H54 (cell line): ENCODE measurements around the gene LDLRAD3.

ENCODE experiments used
- DNase-seq: peaks from one replicate; pipeline ENCODE4 v3.0.0; 2011; ENCODE audit warnings: low spot score, mixed read lengths; ENCODE audit not compliant: insufficient read length
- FAIRE-seq: peaks from 3 replicates; lab custom pipeline; 2011; peaks lifted over from hg19 to GRCh38; lab: Jason Lieb, UNC
- POLR2A ChIP-seq: IDR thresholded peaks from 2 replicates; pipeline ENCODE4 v1.6.1; 2011; ENCODE audit warnings: low read depth, mild to moderate bottlenecking, low read length

The LDLRAD3 gene

GRCh38 chr11:36071917-36072500 is 128.1 kb downstream of the LDLRAD3 start:
- DNase-seq (no peak), FAIRE-seq (no peak)
- TF ChIP-seq POLR2A: no peak

GRCh38 chr11:36073411-36074203 is 129.7 kb downstream of the LDLRAD3 start:
- no peak for TF ChIP-seq POLR2A
- FAIRE-seq: no peak
- DNase-seq: peak; percentile 26

DNA sequence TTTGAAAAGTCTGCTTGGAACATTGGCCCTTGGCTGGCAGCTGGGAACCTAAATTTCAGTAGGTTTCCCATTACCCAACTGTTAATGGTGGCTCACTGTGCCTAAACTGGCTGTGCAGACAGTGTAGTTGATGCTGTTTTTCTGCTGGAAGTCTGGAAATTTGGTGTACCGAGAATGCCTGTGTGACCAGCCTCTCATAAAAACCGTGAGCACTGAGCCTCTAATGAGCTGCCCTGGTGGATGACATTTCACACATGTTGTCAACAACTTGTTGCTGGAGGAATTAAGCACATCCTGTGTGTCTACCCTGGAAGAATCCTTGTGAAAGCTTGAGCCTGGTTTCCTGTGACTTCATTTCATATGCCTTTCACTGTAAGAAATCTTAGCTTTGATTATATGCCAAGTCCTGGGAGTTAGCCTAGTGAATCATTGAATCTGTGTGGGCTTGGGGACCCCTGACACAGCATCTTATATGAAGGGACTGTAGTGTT is 131.1 kb downstream of the LDLRAD3 start:
- FAIRE-seq: no peak
- DNase-seq: no peak
- TF ChIP-seq POLR2A: no peak

DNA sequence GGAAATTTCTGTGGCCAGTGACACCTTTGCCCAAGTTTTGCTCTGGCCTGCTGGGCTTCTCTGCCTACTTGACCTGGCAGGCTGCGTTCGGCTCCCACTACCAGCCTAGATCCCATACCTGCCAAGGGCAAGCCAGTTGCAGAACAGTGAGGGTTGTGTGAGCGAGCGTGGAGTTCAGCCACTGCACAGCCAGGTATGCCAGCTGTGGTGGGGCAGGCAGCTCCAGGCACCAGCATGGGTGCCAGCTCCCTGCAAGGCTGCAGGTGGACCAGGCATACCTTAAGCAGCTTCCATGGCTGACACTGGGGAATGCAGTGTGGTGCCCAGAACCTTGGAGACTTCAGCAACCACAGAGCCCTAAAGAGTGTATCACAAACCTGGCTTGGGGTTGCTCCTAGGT is 133.5 kb downstream of the LDLRAD3 start:
- no peak for TF ChIP-seq POLR2A
- DNase-seq: no peak
- no peak for FAIRE-seq

GRCh38 chr11:36077886-36078685 is 134.2 kb downstream of the LDLRAD3 start:
- no peak for DNase-seq
- no peak for TF ChIP-seq POLR2A
- no peak for FAIRE-seq

GRCh38 chr11:36078686-36079055 is 134.8 kb downstream of the LDLRAD3 start:
- FAIRE-seq (no peak), DNase-seq (no peak)
- TF ChIP-seq POLR2A: no peak

GRCh38 chr11:36079878-36080675 is 136.2 kb downstream of the LDLRAD3 start:
- DNase-seq (no peak), FAIRE-seq (no peak)
- no peak for TF ChIP-seq POLR2A

DNA sequence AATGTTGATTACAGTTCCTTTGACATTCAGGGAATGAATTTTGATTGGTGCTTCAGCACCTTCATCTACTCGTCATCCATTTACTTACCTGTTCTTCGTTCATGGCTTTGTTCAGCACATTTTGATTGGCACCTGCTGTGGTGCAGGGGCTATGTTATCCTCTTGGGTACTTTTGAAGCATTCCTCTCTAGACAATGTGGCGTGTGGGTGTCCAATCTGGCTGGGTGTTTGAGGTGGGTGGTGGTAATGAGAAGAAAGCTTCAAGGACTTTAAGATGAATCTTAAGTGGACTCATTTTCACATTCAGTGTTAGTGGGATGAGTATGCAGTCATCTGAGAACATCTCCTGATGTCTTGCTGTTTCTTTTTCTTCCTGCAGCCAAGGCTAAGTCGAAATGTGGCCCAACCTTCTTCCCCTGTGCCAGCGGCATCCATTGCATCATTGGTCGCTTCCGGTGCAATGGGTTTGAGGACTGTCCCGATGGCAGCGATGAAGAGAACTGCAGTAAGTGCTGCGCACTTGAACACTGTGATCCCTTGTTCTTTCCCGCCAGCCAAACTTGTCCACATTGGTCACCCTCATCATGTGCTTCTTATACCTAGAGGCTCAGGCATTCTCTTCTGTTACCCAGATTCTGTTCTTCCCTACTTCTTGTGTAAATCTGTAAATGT is 137.5 kb downstream of the LDLRAD3 start:
- no peak for TF ChIP-seq POLR2A
- FAIRE-seq (no peak), DNase-seq (no peak)

DNA sequence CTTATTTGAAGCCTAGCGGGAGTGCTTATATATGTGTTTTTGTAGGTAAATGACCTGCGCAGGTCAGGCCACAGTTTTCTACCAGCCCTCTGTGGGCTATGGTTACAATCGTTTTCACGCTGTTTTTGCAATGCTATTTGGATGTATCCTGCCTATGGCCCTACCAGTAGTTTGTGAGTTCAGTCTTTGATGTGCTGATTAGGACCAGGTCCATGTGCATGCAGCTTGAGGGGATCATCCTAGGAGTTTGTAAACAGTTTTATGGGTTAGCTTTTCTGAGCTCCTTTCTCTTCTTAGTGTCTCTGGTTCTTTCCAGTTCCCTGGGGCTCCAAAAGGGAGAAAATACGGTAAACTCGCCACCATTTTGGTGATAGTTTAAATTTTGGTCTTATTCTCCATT is 142.5 kb downstream of the LDLRAD3 start:
- no peak for TF ChIP-seq POLR2A
- FAIRE-seq: no peak
- DNase-seq: no peak

- no peak for FAIRE-seq
- TF ChIP-seq POLR2A: no peak
- DNase-seq: no peak
These were observed 144.6 kb downstream of the LDLRAD3 start for GRCh38 chr11:36088266-36088972.

DNA sequence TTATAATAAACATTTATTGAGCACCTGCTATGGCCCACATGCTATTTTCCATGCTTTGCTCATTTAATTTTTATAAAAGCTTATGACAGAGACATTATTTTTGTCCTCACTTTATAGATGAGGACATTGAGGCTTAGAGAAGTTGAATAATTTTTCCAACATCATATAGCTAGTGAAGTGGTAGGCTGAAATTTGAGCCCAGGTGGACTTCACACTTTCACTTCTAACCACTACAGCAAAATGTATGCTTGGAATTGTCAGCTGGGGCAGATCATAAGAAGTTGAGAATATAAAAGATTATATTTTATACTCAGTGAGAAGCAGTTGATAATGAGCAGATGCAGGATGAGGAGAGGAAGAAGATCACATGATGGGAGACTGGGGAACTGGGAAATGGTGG is 146.1 kb downstream of the LDLRAD3 start:
- FAIRE-seq: no peak

DNA sequence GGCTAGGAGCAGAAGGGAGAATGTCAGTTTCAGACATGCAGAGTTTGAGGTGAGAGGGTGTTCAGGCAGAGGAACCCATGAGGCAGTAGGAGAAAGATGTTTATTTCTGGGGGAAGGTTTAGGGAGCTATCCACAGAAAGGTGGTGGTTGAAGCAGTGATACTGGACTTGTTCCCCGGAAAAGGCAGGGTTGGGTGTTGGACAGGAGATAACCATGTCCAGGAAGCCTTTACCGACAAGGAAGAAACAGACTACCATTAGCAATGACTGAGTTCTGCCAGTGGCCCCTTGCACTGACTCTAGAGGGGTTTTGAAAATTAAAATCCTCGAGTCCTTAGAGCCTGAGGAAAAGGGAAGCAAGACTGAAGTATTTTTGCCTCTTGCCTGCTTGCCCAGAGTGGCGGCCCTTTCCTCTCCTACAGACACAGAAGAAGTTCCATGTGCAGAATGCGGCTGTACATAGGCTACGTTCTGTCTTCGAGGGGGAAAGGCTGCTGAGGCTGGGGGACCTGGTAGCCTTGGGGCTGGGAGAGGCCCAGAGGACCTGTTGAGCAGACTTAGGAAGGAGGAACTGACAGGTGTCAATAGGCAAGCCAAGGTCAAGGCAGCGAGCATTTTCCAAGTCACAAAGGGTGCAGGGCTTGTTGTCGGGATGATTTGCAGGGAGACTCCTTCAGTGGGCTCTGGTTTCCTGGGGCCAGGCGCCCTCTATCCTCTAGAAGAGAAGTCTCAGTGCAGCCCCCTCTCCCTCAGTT is 146.7 kb downstream of the LDLRAD3 start:
- no peak for TF ChIP-seq POLR2A
- DNase-seq (no peak), FAIRE-seq (no peak)

More for the DNA sequence above, 146.1 kb downstream of the LDLRAD3 start:
- no peak for DNase-seq
- TF ChIP-seq POLR2A: no peak
